Vagina (tissue), 2 donors: Measurements from ENCODE around the gene C1GALT1C1L.

Experiments used
- POLR2AphosphoS5 ChIP-seq, 2 donors: sonication (generic); formaldehyde crosslinking; IDR thresholded peaks; one replicate each; pipeline ENCODE4 v1.9.0; 2017; ENCODE audit warnings: antibody characterized with exemption in 2 of 2, mild to moderate bottlenecking in 2 of 2, low read depth in 1 of 2; ENCODE audit not compliant: insufficient read depth in 1 of 2
- TF ChIP-seq, protein P1 (sequence below), 3 experiments: fragments of 450-650 bp in 2 of 3; fragments of 200-600 bp in 1 of 3; sonication (generic) in 1 of 3; IDR thresholded peaks; one replicate each; pipeline ENCODE4 v1.5.1; 2017 to 2019; ENCODE audit warnings: antibody characterized with exemption in 3 of 3, mild to moderate bottlenecking in 2 of 3, moderate library complexity in 2 of 3

DNA sequence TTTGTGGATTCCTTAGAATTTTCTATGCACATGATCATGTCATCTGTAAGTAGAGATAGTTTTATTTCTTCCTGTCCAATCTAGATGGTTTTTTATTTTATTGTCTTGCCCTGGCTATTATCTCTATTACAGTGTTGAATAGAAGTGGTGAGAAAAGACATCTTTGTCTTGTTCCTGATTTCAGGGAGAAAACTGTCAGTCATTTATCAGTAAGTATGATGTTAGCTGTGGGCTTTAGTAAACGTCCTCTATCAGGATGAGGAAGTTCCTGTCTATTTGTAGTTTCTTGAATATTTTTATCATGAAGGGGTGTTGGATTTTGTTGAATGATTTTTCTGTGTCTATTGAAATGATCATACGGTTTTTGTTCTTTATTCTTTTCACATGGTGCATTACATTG is 33.9 kb downstream of the C1GALT1C1L start:
- TF ChIP-seq, protein P1, sequence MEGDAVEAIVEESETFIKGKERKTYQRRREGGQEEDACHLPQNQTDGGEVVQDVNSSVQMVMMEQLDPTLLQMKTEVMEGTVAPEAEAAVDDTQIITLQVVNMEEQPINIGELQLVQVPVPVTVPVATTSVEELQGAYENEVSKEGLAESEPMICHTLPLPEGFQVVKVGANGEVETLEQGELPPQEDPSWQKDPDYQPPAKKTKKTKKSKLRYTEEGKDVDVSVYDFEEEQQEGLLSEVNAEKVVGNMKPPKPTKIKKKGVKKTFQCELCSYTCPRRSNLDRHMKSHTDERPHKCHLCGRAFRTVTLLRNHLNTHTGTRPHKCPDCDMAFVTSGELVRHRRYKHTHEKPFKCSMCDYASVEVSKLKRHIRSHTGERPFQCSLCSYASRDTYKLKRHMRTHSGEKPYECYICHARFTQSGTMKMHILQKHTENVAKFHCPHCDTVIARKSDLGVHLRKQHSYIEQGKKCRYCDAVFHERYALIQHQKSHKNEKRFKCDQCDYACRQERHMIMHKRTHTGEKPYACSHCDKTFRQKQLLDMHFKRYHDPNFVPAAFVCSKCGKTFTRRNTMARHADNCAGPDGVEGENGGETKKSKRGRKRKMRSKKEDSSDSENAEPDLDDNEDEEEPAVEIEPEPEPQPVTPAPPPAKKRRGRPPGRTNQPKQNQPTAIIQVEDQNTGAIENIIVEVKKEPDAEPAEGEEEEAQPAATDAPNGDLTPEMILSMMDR (IDR thresholded peaks at IDR 0.05): no peak
- no peak for TF ChIP-seq POLR2AphosphoS5 (IDR thresholded peaks at IDR 0.05; ENCODE audit: insufficient read depth in 1 of 2, low read depth in 1 of 2)
